HL-60 (cell line): Measurements from ENCODE around the gene NOG.

Experiments used
- DNase-seq, 2 experiments: peaks; one replicate each; pipeline ENCODE4 v3.0.0-alpha.2; 2010 to 2020; ENCODE audit warnings: low read depth in 1 of 2, low spot score in 1 of 2
- H3K27ac ChIP-seq: fragments of 250-450 bp; sonication (Bioruptor Pico); replicated peaks from 2 replicates; pipeline ENCODE4 v1.5.1; 2020; ENCODE audit warnings: mild to moderate bottlenecking, moderate library complexity
- H3K27me3 ChIP-seq: fragments of 250-450 bp; sonication (Bioruptor Pico); 2 replicates; pipeline ENCODE4 v1.5.1; 2021; ENCODE audit warnings: mild to moderate bottlenecking, moderate library complexity; ENCODE audit not compliant: insufficient read depth, poor library complexity, severe bottlenecking
- H3K4me3 ChIP-seq: replicated peaks from 2 replicates; pipeline ENCODE4 v1.5.1; 2011; ENCODE audit warnings: mild to moderate bottlenecking, control low read depth, low read length; ENCODE audit not compliant: insufficient read depth
- CTCF ChIP-seq: IDR thresholded peaks from one replicate; pipeline ENCODE4 v1.5.1; 2011; ENCODE audit warnings: low read length, control low read depth, inconsistent platforms; ENCODE audit not compliant: insufficient read depth
- GABPA ChIP-seq: IDR thresholded peaks from 2 replicates; pipeline ENCODE4 v1.6.1; 2012; ENCODE audit warnings: low read depth
- POLR2AphosphoS5 ChIP-seq: IDR thresholded peaks from 2 replicates; pipeline ENCODE4 v1.6.1; 2012; ENCODE audit warnings: low read depth
- REST ChIP-seq: IDR thresholded peaks from 2 replicates; pipeline ENCODE4 v1.6.1; 2012; ENCODE audit warnings: low read depth; ENCODE audit not compliant: insufficient replicate concordance
- SPI1 ChIP-seq: IDR thresholded peaks from 2 replicates; pipeline ENCODE4 v1.6.1; 2012; ENCODE audit warnings: low read depth, mild to moderate bottlenecking, borderline replicate concordance

The NOG gene

GRCh38 chr17:56624309-56624708 is 30.8 kb downstream of the NOG start:
- H3K27me3 ChIP-seq = no peaks in the 10 kb centered on the region
- no peak overlapping the region for H3K4me3 ChIP-seq
- TF ChIP-seq REST = no peak
- no peak for TF ChIP-seq POLR2AphosphoS5
- no peak for TF ChIP-seq GABPA
- TF ChIP-seq SPI1 = peak; percentile 86
- DNase-seq = peak; percentile 11 to 46
- no peak overlapping the region for H3K27ac ChIP-seq

GRCh38 chr17:56624912-56625311 is 31.4 kb downstream of the NOG start:
- TF ChIP-seq SPI1 (no peak), GABPA (no peak), REST (no peak)
- Histone ChIP-seq H3K4me3 (no peak overlapping the region), H3K27ac (no peak overlapping the region), H3K27me3 (no peaks in the 10 kb centered on the region)
- no peak for DNase-seq

- Histone ChIP-seq H3K27ac (no peak overlapping the region), H3K4me3 (no peak overlapping the region), H3K27me3 (no peaks in the 10 kb centered on the region)
- peak in 1 of 2 experiments; percentile 5 for DNase-seq
- no peak for TF ChIP-seq GABPA
- no peak for TF ChIP-seq SPI1
- peak; percentile 26 for TF ChIP-seq CTCF
Measured at GRCh38 chr17:56629531-56630075, 36.1 kb downstream of the NOG start.

GRCh38 chr17:56630202-56630601 is 36.7 kb downstream of the NOG start:
- no peak for DNase-seq

More at GRCh38 chr17:56630202-56630601, 36.7 kb downstream of the NOG start:
- Histone ChIP-seq H3K27me3 (no peaks in the 10 kb centered on the region), H3K27ac (no peak overlapping the region), H3K4me3 (no peak overlapping the region)
- TF ChIP-seq CTCF (no peak), SPI1 (peak; percentile 84)
